Common myeloid progenitor, CD34-positive (primary cell): ENCODE measurements around the gene PBLD.
"Not testable (repeated sequence)": the region's sequence is repeated elsewhere in the genome, so short reads cannot be mapped to it uniquely, and the experiment has no call there.

Experiments
- CTCF ChIA-PET: fragments of 350-600 bp; sonication (Branson Sonifier 250); formaldehyde crosslinking; loops from one replicate; lab custom pipeline; 2021; ENCODE audit warnings: antibody characterized with exemption; lab: Charles Lee
- POLR2A ChIA-PET: fragments of 350-600 bp; sonication (Branson Sonifier 250); formaldehyde crosslinking; loops from one replicate; lab custom pipeline; 2021; ENCODE audit warnings: antibody characterized with exemption; lab: Charles Lee
- DNase-seq, 3 donors: peaks; one replicate each; pipeline versions ENCODE4 v3.0.0 to v3.0.0-alpha.2; 2013
- H3K27ac ChIP-seq, 2 experiments: 1 replicate in 1 of 2; 2 replicates in 1 of 2; pipeline ENCODE4 v1.7.0; 2013; ENCODE audit warnings: inconsistent platforms in 2 of 2, low read length in 2 of 2, mild to moderate bottlenecking in 2 of 2, low read depth in 1 of 2, moderate library complexity in 1 of 2; ENCODE audit not compliant: severe bottlenecking in 2 of 2, insufficient read depth in 1 of 2, poor library complexity in 1 of 2
- H3K27me3 ChIP-seq, 5 experiments: replicated peaks in 2 of 5; 1 replicate in 3 of 5; 2 replicates in 2 of 5; pipeline versions ENCODE4 v1.6.1 to v1.7.0; 2013; ENCODE audit warnings: low read length in 4 of 5, mild to moderate bottlenecking in 2 of 5, moderate library complexity in 2 of 5, inconsistent platforms in 1 of 5; ENCODE audit not compliant: insufficient read depth in 5 of 5, control insufficient read depth in 4 of 5
- H3K36me3 ChIP-seq, 4 experiments: 1 replicate in 2 of 4; 2 replicates in 2 of 4; pipeline versions ENCODE4 v1.6.1 to v1.7.0; 2013; ENCODE audit warnings: low read length in 3 of 4, control low read depth in 1 of 4, mild to moderate bottlenecking in 1 of 4; ENCODE audit not compliant: control insufficient read depth in 4 of 4, insufficient read depth in 4 of 4
- H3K4me1 ChIP-seq, 4 experiments: 1 replicate in 3 of 4; 2 replicates in 1 of 4; pipeline versions ENCODE4 v1.6.1 to v1.7.1; 2013; ENCODE audit warnings: low read length in 3 of 4, mild to moderate bottlenecking in 3 of 4, control low read depth in 1 of 4, inconsistent platforms in 1 of 4, moderate library complexity in 1 of 4; ENCODE audit not compliant: control insufficient read depth in 4 of 4, insufficient read depth in 4 of 4; ENCODE audit errors: control extremely low read depth in 1 of 4
- H3K4me3 ChIP-seq, 7 experiments: 1 replicate in 4 of 7; 2 replicates in 3 of 7; pipeline versions ENCODE4 v1.5.1 to v1.7.0; 2013; ENCODE audit warnings: mild to moderate bottlenecking in 7 of 7, low read length in 6 of 7, moderate library complexity in 6 of 7, inconsistent platforms in 2 of 7, low read depth in 2 of 7, control low read depth in 1 of 7; ENCODE audit not compliant: insufficient read depth in 4 of 7, control insufficient read depth in 1 of 7; ENCODE audit errors: extremely low read depth in 1 of 7
- H3K9me3 ChIP-seq, 5 experiments: 1 replicate in 4 of 5; 2 replicates in 1 of 5; pipeline versions ENCODE4 v1.6.1 to v1.7.1; 2013; ENCODE audit warnings: low read length in 4 of 5, mild to moderate bottlenecking in 2 of 5, inconsistent platforms in 1 of 5, low read depth in 1 of 5, moderate library complexity in 1 of 5; ENCODE audit not compliant: control insufficient read depth in 4 of 5, insufficient read depth in 2 of 5; ENCODE audit errors: control extremely low read depth in 1 of 5
- WGBS: methylation state at CpG from one replicate; pipeline ENCODE4 v1.1.5; 2013; ENCODE audit not compliant: insufficient coverage; 5-methylcytosine and 5-hydroxymethylcytosine counted together

Gene PBLD

GRCh38 chr10:68315582-68315981, 17.1 kb downstream of the PBLD start:
- peaks cover 0 to 4% (median 0%) of the 10 kb centered on the region in 4 experiments for H3K4me1 ChIP-seq
- H3K36me3 ChIP-seq: no peaks in the 10 kb centered on the region
- H3K27me3 ChIP-seq: no peaks in the 10 kb centered on the region
- H3K27ac ChIP-seq: no peak overlapping the region
- POLR2A ChIA-PET: no interaction called here
- H3K9me3 ChIP-seq: peaks cover 0 to 19% (median 8%) of the 10 kb centered on the region in 5 experiments
- no peak for DNase-seq
- CTCF ChIA-PET: interaction anchor here (0.6 to 2.1 kb wide), 4 partner anchors 13 to 449 kb away, joined by 3 to 7 read pairs (median 6); no protein-coding TSS in a partner anchor
- no peak overlapping the region for H3K4me3 ChIP-seq
- WGBS: no CpG with 5 or more reads among the region's 1 CpG

GRCh38 chr10:68314930-68315329, 17.8 kb downstream of the PBLD start:
- CTCF ChIA-PET: interaction anchor here (0.7 to 2.1 kb wide), 3 partner anchors 12 to 101 kb away, joined by 3 to 7 read pairs (median 7); no protein-coding TSS in a partner anchor
- H3K27ac ChIP-seq, POLR2A ChIA-PET, H3K4me3 ChIP-seq, DNase-seq, H3K27me3 ChIP-seq, H3K4me1 ChIP-seq, H3K36me3 ChIP-seq: not testable (repeated sequence)
- H3K9me3 ChIP-seq: peaks cover 0 to 19% (median 8%) of the 10 kb centered on the region in 5 experiments
- 100% methylated on average over 6 of the region's 6 CpGs for WGBS

GRCh38 chr10:68310531-68310930, 22.2 kb downstream of the PBLD start:
- Histone ChIP-seq H3K9me3 (peaks cover 0 to 3% (median 0%) of the 10 kb centered on the region in 5 experiments), H3K36me3 (no peaks in the 10 kb centered on the region), H3K27ac (no peak overlapping the region), H3K4me1 (peaks cover 0 to 4% (median 0%) of the 10 kb centered on the region in 4 experiments), H3K4me3 (no peak overlapping the region), H3K27me3 (no peaks in the 10 kb centered on the region)
- POLR2A ChIA-PET: no interaction called here
- no peak for DNase-seq
- CTCF ChIA-PET: no interaction called here

- H3K4me1 ChIP-seq: peaks cover 0 to 6% (median 0%) of the 10 kb centered on the region in 4 experiments
- CTCF ChIA-PET: no interaction called here
- no peak overlapping the region for H3K4me3 ChIP-seq
- no peak for DNase-seq
- H3K27me3 ChIP-seq: no peaks in the 10 kb centered on the region
- no peak overlapping the region for H3K27ac ChIP-seq
- WGBS: no CpG with 5 or more reads among the region's 1 CpG
- no peaks in the 10 kb centered on the region for H3K36me3 ChIP-seq
- POLR2A ChIA-PET: no interaction called here
- H3K9me3 ChIP-seq: no peaks in the 10 kb centered on the region
Observed at GRCh38 chr10:68305854-68306253, 26.9 kb downstream of the PBLD start.

- Histone ChIP-seq H3K27ac (no peak overlapping the region), H3K9me3 (no peaks in the 10 kb centered on the region), H3K36me3 (no peaks in the 10 kb centered on the region), H3K4me3 (no peak overlapping the region), H3K27me3 (no peaks in the 10 kb centered on the region), H3K4me1 (peaks cover 0 to 6% (median 0%) of the 10 kb centered on the region in 4 experiments)
- no peak for DNase-seq
- WGBS: 80% methylated on average over 5 of the region's 7 CpGs
- CTCF ChIA-PET: interaction anchor here (0.6 to 4.3 kb wide), 6 partner anchors 11 to 516 kb away, joined by 3 to 51 read pairs (median 6); no protein-coding TSS in a partner anchor
- POLR2A ChIA-PET: no interaction called here
Observed at GRCh38 chr10:68303849-68304412, 28.8 kb downstream of the PBLD start.

GRCh38 chr10:68302871-68303270, 29.9 kb downstream of the PBLD start:
- no peak for DNase-seq
- H3K4me1 ChIP-seq: peaks cover 0 to 6% (median 0%) of the 10 kb centered on the region in 4 experiments
- WGBS: 75% methylated on average over 4 of the region's 5 CpGs
- H3K36me3 ChIP-seq: no peaks in the 10 kb centered on the region
- no peaks in the 10 kb centered on the region for H3K9me3 ChIP-seq
- ChIA-PET POLR2A (no interaction called here), CTCF (interaction anchor here (0.7 to 4.3 kb wide), 7 partner anchors 10 to 616 kb away, joined by 3 to 51 read pairs (median 7); no protein-coding TSS in a partner anchor)
- H3K4me3 ChIP-seq: no peak overlapping the region
- H3K27ac ChIP-seq: no peak overlapping the region
- no peaks in the 10 kb centered on the region for H3K27me3 ChIP-seq

GRCh38 chr10:68302503-68302823, 30.3 kb downstream of the PBLD start:
- Histone ChIP-seq H3K4me1 (peaks cover 0 to 6% (median 0%) of the 10 kb centered on the region in 4 experiments), H3K9me3 (no peaks in the 10 kb centered on the region), H3K4me3 (no peak overlapping the region), H3K36me3 (no peaks in the 10 kb centered on the region), H3K27me3 (no peaks in the 10 kb centered on the region), H3K27ac (no peak overlapping the region)
- CTCF ChIA-PET: interaction anchor here (0.7 to 4.3 kb wide), 11 partner anchors 10 to 616 kb away, joined by 3 to 51 read pairs (median 4); no protein-coding TSS in a partner anchor
- POLR2A ChIA-PET: no interaction called here
- DNase-seq: no peak
- WGBS: 50% methylated on average over 2 of the region's 2 CpGs
